MV-4-11 (cell line): ENCODE data around the gene TNS4.

Experiments
- DNase-seq: peaks from one replicate; lab custom pipeline; 2025; lab: John Stamatoyannopoulos, UW

The TNS4 gene

DNA sequence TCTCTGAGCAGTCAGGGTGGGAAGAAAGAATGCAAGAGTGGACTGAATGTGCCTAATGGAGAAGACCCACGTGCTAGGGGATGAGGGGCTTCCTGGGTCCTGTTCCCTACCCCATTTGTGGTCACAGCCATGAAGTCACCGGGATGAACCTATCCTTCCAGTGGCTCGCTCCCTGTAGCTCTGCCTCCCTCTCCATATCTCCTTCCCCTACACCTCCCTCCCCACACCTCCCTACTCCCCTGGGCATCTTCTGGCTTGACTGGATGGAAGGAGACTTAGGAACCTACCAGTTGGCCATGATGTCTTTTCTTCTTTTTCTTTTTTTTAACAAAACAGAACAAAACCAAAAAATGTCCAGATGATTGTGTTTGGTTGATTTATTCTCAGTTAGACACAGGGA is 44.1 kb downstream of the TNS4 start:
- DNase-seq, result no peak

DNA sequence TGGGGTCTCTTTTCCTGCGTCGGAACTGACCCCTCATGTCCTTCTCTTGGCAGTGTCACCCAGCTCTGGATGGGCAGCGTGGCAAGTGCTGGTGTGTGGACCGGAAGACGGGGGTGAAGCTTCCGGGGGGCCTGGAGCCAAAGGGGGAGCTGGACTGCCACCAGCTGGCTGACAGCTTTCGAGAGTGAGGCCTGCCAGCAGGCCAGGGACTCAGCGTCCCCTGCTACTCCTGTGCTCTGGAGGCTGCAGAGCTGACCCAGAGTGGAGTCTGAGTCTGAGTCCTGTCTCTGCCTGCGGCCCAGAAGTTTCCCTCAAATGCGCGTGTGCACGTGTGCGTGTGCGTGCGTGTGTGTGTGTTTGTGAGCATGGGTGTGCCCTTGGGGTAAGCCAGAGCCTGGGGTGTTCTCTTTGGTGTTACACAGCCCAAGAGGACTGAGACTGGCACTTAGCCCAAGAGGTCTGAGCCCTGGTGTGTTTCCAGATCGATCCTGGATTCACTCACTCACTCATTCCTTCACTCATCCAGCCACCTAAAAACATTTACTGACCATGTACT is 44.9 kb downstream of the TNS4 start:
- no peak for DNase-seq

GRCh38 chr17:40454613-40454995 is 46.8 kb downstream of the TNS4 start:
- no peak for DNase-seq

DNA sequence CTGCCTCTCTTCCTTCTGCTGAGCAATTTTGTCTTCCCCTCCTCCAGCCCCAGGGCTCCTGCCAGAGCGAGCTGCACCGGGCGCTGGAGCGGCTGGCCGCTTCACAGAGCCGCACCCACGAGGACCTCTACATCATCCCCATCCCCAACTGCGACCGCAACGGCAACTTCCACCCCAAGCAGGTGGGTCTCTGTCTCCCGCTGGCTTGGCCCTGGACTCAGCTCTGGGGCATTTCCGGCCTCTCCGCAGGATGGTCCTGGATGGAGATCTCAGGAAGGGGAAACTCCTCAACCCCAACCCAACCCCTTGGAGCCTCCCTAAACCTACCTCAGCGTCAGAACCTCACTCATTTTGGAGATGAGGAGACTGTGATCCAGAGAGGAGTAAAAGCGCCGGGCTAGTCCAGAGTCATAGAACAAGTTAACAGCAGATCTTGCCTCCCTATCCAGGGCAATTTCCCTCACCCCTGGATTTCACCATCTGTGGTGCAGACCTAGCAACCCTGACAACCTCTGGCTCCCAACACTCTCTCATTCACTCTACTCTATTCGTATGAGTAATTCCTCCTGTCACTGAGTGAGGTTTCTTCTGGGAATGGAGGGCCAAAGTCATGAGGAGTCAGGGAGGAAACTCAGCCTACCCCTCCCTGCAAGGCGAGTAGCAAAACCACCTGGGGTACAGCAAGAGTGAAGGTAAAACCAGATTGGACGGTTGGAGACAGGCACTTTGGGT is 47.4 kb downstream of the TNS4 start:
- no peak for DNase-seq

- no peak for DNase-seq
Observed at GRCh38 chr17:40452921-40453378, 48.5 kb downstream of the TNS4 start.

DNA sequence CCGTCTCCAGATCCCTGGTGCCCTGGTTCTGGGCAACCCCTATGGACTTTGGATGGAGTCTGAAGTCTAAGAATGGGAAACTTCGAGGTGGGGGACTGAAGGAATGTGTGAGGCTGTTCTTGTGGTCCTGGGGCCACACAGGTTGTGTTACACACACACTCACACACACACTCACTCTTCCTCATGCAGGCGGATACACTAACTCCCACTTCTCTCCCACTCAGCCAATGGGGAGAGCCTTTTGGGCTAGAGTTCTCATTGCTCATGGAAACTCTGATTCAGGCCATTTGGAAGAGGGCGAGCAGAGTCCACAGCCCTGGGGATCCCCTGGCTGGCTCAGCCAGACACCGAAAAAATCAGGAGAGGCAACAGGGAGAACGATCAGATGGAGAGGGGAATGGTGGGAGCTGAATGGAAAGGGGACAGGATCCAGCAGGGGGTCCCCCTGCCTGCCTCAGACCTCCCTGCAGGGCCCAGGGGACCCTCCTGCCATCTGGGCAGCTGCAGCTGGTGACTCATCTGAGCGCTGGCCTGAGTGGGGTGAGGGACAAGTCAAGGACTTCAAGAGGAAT is 49.1 kb downstream of the TNS4 start:
- DNase-seq, result no peak

DNA sequence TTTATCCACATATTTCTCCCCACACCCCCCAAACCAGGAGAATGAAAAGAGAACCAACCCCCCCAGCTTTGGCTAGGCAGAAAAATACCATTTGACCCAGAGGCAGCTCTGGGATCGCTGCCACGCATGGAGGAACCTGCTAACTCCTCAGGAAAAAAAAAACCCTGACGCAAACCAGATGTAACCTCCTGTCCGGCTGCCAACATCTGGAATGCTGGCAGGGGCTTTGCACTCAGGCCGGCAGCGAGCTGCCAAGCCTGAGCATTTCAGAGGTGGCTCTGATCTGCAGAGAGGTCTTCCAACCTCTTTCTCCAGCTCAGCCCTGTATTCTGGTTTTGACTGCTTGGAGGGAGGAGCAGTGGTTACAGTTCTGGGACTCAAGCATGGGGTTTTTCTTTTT is 50.0 kb downstream of the TNS4 start:
- DNase-seq, result no peak

DNA sequence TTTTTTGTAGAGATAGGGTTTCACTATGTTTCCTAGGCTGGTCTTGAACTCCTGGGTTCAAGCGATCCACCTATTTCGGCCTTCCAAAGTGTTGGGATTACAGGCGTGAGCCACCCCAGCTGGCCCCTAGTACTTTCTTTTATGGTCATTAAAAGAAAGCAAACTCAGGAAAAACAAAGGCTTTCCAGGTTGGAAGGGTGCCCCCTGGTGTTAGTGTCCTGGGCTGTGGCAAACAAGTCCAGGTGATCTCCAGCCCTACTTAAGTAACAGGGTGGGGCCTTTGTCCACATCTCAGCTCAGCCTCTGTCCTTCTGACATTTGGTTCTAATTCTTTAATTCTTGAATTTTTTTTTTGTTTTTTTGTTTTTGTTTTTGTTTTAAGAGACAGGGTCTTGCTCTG is 51.2 kb downstream of the TNS4 start:
- DNase-seq, result peak; percentile 12

GRCh38 chr17:40448639-40449261 is 52.7 kb downstream of the TNS4 start:
- DNase-seq, result peak; percentile 5

GRCh38 chr17:40448213-40448638 is 53.2 kb downstream of the TNS4 start:
- peak; percentile 76 for DNase-seq

DNA sequence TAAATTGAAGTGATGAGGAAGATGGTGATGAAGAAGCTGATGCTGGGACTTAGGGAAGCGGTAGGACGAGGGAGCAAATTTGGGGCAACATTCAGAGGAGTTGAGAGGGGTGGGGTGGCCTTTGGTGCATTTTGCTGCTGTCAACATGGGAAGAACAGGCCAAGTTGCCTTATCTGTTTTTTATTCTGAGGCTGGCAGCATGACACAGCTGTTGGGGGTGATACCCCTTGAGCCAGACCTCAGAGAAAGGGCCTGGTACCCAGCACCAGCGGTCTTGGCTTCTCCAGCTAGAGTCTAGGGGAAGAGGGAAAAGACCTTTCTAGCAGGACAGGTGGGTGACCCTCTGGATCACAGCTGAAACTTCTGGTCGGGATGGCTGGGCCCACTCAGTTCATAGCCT is 53.6 kb downstream of the TNS4 start:
- no peak for DNase-seq

GRCh38 chr17:40447148-40447644 is 54.2 kb downstream of the TNS4 start:
- no peak for DNase-seq

DNA sequence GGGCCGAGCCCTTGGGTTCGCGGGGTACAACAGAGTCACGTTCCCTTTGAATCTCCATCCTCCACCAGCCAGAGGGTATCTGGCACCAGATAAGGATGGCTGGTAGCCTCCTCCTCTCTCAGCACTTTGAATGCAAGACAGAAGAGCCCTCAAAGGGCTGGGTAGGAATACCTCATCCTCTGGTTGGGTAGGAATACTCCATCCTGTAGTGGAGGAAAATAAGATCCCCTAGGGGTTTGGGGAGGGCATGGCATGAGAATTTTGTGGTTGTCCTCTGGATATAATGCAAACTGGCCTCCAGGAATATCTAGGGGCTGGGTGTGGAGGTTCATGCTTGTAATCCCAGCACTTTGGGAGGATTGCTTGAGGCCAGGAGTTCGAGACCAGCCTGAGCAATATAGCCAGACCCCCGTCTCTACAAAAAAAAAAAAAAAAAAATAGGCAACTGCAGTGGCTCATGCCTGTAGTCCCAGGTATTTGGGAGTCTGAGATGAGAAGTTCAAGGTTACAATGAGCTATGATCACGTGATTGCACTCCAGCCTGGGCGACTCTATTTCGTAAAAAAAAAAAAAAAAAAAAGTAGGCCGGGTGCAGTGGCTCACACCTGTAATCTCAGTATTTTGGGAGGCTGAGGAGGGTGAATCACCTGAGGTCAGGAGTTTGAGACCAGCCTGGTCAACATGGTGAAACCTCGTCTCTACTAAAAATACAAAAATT is 55.5 kb downstream of the TNS4 start:
- DNase-seq, result no peak

DNA sequence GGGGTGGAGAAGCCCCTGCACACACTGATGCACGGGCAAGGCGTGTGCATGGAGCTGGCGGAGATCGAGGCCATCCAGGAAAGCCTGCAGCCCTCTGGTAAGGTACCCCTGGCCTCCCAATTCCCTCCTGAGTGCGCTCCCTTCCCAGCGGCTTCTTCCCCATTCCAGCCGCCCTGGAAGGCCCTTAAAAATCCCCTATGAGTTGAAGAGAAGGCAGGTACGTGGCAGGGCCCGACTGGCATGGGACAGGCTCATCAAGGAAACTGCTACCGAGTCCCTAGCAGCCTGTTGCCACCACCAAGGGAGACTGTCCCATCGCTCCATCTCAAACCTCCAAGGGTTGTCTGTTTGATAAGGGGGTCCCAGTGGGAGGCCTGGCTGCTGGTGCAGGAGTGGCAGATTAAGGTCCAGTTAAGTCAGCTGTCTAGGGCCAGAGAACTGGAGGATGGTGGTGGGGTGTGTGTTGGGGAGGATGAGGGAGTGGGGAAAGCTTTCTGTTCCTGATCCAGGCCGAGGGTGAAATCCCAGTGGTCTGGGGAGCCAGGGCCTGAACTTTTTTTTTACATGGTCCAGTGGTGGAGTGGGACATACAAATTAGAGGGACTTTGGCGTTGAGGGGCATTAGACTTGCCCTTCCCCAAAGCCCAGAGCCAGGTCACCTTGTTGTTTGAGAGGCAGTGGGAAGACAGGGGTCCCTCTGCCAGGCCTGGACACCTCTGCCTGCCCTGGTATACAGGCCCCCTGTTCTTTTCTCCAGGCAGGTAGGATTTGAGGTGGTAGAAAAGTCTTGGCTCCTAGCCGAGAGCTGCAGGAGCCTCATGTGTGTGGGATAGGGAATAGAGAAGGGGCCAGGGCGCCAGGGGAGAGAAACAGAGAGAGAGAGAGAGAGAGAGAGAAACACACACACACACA is 57.2 kb downstream of the TNS4 start:
- no peak for DNase-seq

- DNase-seq, result peak; percentile 68
Observed at GRCh38 chr17:40443196-40443987, 58.0 kb downstream of the TNS4 start, which contains the start of gene IGFBP4. TSS of gene IGFBP4 (plus strand) at chr17:40443450. CDS start at chr17:40443736, 286 bp downstream.

DNA sequence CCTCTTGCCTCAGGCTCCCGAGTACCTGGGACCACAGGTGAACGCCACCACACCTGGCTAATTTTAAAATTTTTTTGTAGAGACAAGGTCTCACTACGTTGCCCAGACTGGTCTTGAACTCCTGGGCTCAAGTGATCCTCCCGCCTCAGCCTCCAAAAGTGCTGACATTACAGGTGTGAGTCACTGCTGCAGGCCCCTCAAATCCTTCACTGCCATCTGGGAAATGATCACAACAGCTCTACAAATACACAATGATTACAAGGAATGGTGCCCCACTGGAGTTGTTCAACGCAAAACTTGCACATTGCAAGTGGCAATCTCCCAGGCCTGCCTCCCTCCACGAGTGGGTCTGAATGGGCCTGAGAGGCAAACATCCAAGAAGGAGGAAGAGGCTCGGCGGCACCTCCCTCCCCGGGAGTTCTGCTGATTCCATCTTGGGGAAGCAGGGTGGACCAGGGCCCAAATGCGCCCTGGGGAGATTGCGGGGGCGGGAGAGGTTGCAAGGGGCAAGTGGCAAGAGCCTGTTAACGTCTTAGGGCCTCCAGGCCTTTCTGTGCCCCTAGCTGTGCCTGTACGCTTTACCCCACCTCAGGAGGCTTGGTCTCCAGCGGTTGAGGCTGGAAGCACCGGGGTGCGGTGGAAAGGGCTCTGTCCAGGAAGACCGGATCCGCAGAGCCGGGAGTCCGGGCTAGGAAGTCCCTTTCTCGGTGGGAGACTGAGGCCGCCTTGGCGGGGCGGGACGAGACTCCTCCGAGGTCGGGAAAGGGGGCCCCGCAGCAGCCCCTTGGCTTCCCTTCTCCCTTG is 58.8 kb downstream of the TNS4 start:
- peak; percentile 33 for DNase-seq

GRCh38 chr17:40440166-40440565 is 61.3 kb downstream of the TNS4 start:
- DNase-seq, result no peak

GRCh38 chr17:40437095-40437732 is 64.2 kb downstream of the TNS4 start:
- DNase-seq, result peak; percentile 89

DNA sequence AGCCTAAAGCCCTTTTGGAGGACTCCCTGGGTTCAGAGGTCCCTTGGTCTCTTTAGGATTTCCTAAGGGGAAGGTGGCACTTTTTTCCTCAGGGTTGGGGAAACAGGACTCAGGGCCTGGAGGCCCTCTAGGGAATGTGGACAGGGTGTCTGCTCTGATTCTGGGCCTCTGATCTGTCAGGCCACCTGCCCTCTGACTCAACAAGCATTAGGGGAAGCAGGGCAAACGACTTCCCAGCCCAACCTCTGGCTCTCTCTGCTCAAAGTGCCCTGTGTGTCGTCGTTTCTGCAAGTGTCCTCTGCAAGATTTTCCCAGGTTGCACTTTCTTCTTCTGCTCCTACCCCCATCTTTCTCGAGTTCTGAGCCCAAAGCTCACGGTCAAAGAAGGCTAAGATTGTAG is 64.8 kb downstream of the TNS4 start:
- DNase-seq, result peak; percentile 74
